BLaER1 treated with 17β-estradiol and CSF1 and Interleukin-3, amounts not matched to agents 10 nM and 100 nM (cell line): ENCODE results near the gene CHAMP1.

ENCODE experiments used
- H3K27ac ChIP-seq, 11 experiments: shearing (Covaris generic); formaldehyde crosslinking; 2 replicates each; pipeline ENCODE4 v1.8.1; 2022
- H3K27me3 ChIP-seq, 11 experiments: shearing (Covaris generic); formaldehyde crosslinking; 2 replicates each; pipeline ENCODE4 v1.8.1; 2022
- H3K36me3 ChIP-seq, 11 experiments: shearing (Covaris generic); formaldehyde crosslinking; 2 replicates each; pipeline ENCODE4 v1.8.1; 2022
- H3K4me1 ChIP-seq, 10 experiments: shearing (Covaris generic); formaldehyde crosslinking; 2 replicates each; pipeline ENCODE4 v1.8.1; 2022
- H3K4me2 ChIP-seq, 11 experiments: shearing (Covaris generic); formaldehyde crosslinking; 2 replicates each; pipeline ENCODE4 v1.8.1; 2022
- H3K4me3 ChIP-seq, 10 experiments: shearing (Covaris generic); formaldehyde crosslinking; 2 replicates each; pipeline ENCODE4 v1.8.1; 2022
- H3K9ac ChIP-seq, 11 experiments: shearing (Covaris generic); formaldehyde crosslinking; 2 replicates each; pipeline ENCODE4 v1.8.1; 2022
- H3K9me3 ChIP-seq, 11 experiments: shearing (Covaris generic); formaldehyde crosslinking; replicated peaks in 1 of 11; 2 replicates each; pipeline ENCODE4 v1.8.1; 2022
- H4K20me1 ChIP-seq, 11 experiments: shearing (Covaris generic); formaldehyde crosslinking; 2 replicates each; pipeline ENCODE4 v1.8.1; 2022
- Cebpa-rat ChIP-seq, 11 experiments: shearing (Covaris generic); IDR thresholded peaks; 2 replicates each; pipeline ENCODE4 v1.8.1; 2022

The CHAMP1 gene

DNA sequence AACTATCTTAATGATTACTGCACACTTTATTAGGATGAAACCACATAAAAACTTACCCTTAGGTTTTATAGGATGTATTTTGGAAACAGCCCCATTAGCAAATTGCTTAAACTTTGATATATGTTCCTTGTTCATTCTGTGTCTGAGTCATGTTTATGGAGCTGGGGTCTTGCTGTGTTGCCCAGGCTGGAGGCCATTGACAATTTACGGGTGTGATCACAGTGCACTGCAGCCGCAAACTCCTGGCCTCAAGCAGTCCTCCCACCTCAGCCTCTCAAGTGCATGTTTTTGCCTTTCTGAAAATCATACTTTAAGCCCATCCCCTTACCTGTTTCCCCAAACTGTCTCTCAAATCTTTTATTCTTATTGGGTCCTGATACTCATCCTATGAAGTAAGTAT lies 5.2 kb upstream of the CHAMP1 start:
- Histone ChIP-seq H3K4me1 (peaks cover 18 to 45% (median 41%) of the 10 kb centered on the region in 10 experiments), H3K9me3 (no peaks in the 10 kb centered on the region), H3K36me3 (peaks cover 23 to 33% (median 25%) of the 10 kb centered on the region in 11 experiments), H3K4me3 (no peak overlapping the region), H3K27me3 (no peaks in the 10 kb centered on the region), H4K20me1 (peaks cover 0 to under 1% (median 0%) of the 10 kb centered on the region in 11 experiments; a peak in 1 of 22 replicates), H3K27ac (no peak overlapping the region), H3K4me2 (no peak overlapping the region), H3K9ac (no peak overlapping the region)
- TF ChIP-seq Cebpa-rat (IDR thresholded peaks at IDR 0.05), result no peak

- Histone ChIP-seq H3K9ac (no peak overlapping the region), H3K4me2 (peak overlapping the region in 4 of 11 experiments; percentile 1 to 27 (median 11); a peak in 3 of 22 replicates)
Measured at GRCh38 chr13:114309806-114310410, 4.4 kb upstream of the CHAMP1 start.

GRCh38 chr13:114310956-114311355 lies 3.3 kb upstream of the CHAMP1 start:
- H3K4me3 ChIP-seq, result no peak overlapping the region
- no peaks in the 10 kb centered on the region for H3K27me3 ChIP-seq
- H3K4me1 ChIP-seq, result peaks cover 27 to 56% (median 51%) of the 10 kb centered on the region in 10 experiments
- peaks cover 12 to 23% (median 14%) of the 10 kb centered on the region in 11 experiments for H3K36me3 ChIP-seq
- no peaks in the 10 kb centered on the region for H3K9me3 ChIP-seq
- no peak for TF ChIP-seq Cebpa-rat (IDR thresholded peaks at IDR 0.05)
- H3K4me2 ChIP-seq, result peak overlapping the region in 3 of 11 experiments; percentile 1 to 18 (median 6); a peak in 5 of 22 replicates
- H4K20me1 ChIP-seq, result peaks cover 5 to 15% (median 10%) of the 10 kb centered on the region in 11 experiments; a peak in 16 of 22 replicates
- no peak overlapping the region for H3K9ac ChIP-seq
- H3K27ac ChIP-seq, result no peak overlapping the region

More at GRCh38 chr13:114309806-114310410, 4.4 kb upstream of the CHAMP1 start:
- Histone ChIP-seq H4K20me1 (peaks cover 0 to 5% (median under 1%) of the 10 kb centered on the region in 11 experiments; a peak in 6 of 22 replicates), H3K4me3 (no peak overlapping the region), H3K27me3 (no peaks in the 10 kb centered on the region), H3K4me1 (peaks cover 18 to 45% (median 41%) of the 10 kb centered on the region in 10 experiments), H3K27ac (no peak overlapping the region), H3K9me3 (no peaks in the 10 kb centered on the region), H3K36me3 (peaks cover 16 to 25% (median 18%) of the 10 kb centered on the region in 11 experiments)
- no peak for TF ChIP-seq Cebpa-rat (IDR thresholded peaks at IDR 0.05)

DNA sequence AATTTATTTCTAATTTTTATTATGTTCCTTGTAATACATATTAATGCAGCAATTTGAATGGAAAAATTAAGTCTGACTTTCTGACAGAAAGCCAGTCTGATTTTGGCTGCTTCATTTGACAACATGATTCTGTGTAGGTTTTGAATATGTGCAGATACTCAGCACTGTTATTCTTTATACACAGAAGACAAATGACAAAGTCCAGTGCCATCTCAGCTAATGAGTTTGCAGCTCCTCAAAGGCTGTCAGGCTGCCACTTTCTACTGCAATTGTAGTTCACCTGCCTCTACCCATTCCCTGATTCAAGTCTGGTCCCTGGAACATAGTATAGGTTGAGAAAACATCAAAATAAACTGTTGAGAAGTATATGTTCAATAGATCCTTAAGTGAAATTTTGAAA lies 2.9 kb upstream of the CHAMP1 start:
- TF ChIP-seq Cebpa-rat (IDR thresholded peaks at IDR 0.05), result no peak
- Histone ChIP-seq H3K4me3 (no peak overlapping the region), H3K27me3 (no peaks in the 10 kb centered on the region), H3K9ac (0 out of 22 replicates have a peak overlapping the region, but pooled peaks of 2 of the 11 experiments have one; percentile 4 to 27), H3K9me3 (no peaks in the 10 kb centered on the region), H3K27ac (no peak overlapping the region; a peak in 1 of 22 replicates), H4K20me1 (peaks cover 9 to 20% (median 14%) of the 10 kb centered on the region in 11 experiments; a peak in 17 of 22 replicates), H3K4me2 (peak overlapping the region in 9 of 11 experiments; percentile 20 to 88 (median 51); a peak in 15 of 22 replicates), H3K36me3 (peaks cover 8 to 23% (median 13%) of the 10 kb centered on the region in 11 experiments), H3K4me1 (peaks cover 31 to 60% (median 56%) of the 10 kb centered on the region in 10 experiments)

GRCh38 chr13:114311908-114312307 lies 2.4 kb upstream of the CHAMP1 start:
- Histone ChIP-seq H3K9ac (0 out of 22 replicates have a peak overlapping the region, but pooled peaks of 1 of the 11 experiments have one; percentile 42), H3K9me3 (no peaks in the 10 kb centered on the region)

GRCh38 chr13:114313061-114313860 lies 1.0 kb upstream of the CHAMP1 start:
- H3K4me3 ChIP-seq, result peak overlapping the region; percentile 75 to 90 (median 82); a peak in 19 of 20 replicates
- peaks cover 0 to 26% (median 17%) of the 10 kb centered on the region in 11 experiments; a peak in 12 of 22 replicates for H3K36me3 ChIP-seq
- no peak for TF ChIP-seq Cebpa-rat (IDR thresholded peaks at IDR 0.05)
- H3K9me3 ChIP-seq, result no peaks in the 10 kb centered on the region
- H3K27me3 ChIP-seq, result no peaks in the 10 kb centered on the region
- H3K4me2 ChIP-seq, result peak overlapping the region; percentile 69 to 94 (median 87)
- peak overlapping the region; percentile 81 to 97 (median 94) for H3K27ac ChIP-seq
- peaks cover 41 to 78% (median 71%) of the 10 kb centered on the region in 10 experiments for H3K4me1 ChIP-seq
- peaks cover 25 to 39% (median 32%) of the 10 kb centered on the region in 11 experiments; a peak in 20 of 22 replicates for H4K20me1 ChIP-seq
- peak overlapping the region; percentile 88 to 97 (median 93) for H3K9ac ChIP-seq

More at GRCh38 chr13:114311908-114312307, 2.4 kb upstream of the CHAMP1 start:
- no peak for TF ChIP-seq Cebpa-rat (IDR thresholded peaks at IDR 0.05)
- peaks cover 4 to 23% (median 12%) of the 10 kb centered on the region in 11 experiments for H3K36me3 ChIP-seq
- H3K27ac ChIP-seq, result no peak overlapping the region; a peak in 1 of 22 replicates
- H4K20me1 ChIP-seq, result peaks cover 14 to 25% (median 19%) of the 10 kb centered on the region in 11 experiments; a peak in 18 of 22 replicates
- peak overlapping the region in 8 of 11 experiments; percentile 23 to 88 (median 52); a peak in 14 of 22 replicates for H3K4me2 ChIP-seq
- no peaks in the 10 kb centered on the region for H3K27me3 ChIP-seq
- H3K4me1 ChIP-seq, result peaks cover 35 to 65% (median 59%) of the 10 kb centered on the region in 10 experiments
- no peak overlapping the region for H3K4me3 ChIP-seq

DNA sequence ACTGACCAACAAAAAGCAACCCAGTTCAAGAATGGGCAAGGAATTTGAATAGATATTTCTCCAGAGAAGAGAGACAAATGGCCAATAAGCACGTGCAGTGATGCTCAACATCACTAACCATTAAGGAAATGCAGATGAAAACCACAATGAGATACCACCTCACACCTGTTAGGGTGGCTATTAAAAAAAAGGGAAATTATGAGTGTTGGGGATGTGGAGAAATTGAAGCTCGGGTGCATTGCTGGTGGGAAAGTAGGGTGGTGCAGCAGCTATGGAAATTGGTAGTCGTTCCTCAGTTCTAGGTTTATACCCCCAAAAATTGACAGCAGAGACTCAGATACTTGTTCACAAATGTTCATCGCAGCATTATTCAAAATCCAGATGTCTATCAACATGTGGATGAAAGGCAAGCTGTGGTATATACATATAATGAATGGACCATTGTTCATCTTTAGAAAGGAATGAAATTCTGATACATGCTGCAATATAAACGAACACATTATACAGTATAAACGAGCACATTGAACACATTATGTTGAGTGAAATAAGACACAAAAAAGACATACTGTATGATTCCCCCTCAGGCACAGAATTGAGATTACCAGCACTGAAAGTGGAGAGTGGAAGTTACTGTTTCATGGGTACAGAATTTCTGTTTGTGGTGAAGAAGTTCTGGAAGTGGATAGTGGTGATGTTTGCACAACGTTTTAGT lies 927 bp downstream of the CHAMP1 start:
- Histone ChIP-seq H3K27me3 (no peaks in the 10 kb centered on the region), H3K36me3 (peaks cover 0 to 46% (median 35%) of the 10 kb centered on the region in 11 experiments; a peak in 20 of 22 replicates), H3K4me2 (peak overlapping the region; percentile 74 to 94 (median 88)), H3K27ac (peak overlapping the region; percentile 81 to 97 (median 94); a peak in 21 of 22 replicates), H3K4me1 (peaks cover 49 to 86% (median 73%) of the 10 kb centered on the region in 10 experiments), H4K20me1 (peaks cover 45 to 58% (median 52%) of the 10 kb centered on the region in 11 experiments; a peak in 20 of 22 replicates), H3K9me3 (no peaks in the 10 kb centered on the region), H3K4me3 (peak overlapping the region; percentile 75 to 90 (median 82)), H3K9ac (peak overlapping the region; percentile 88 to 97 (median 93))
- TF ChIP-seq Cebpa-rat (IDR thresholded peaks at IDR 0.05), result no peak

DNA sequence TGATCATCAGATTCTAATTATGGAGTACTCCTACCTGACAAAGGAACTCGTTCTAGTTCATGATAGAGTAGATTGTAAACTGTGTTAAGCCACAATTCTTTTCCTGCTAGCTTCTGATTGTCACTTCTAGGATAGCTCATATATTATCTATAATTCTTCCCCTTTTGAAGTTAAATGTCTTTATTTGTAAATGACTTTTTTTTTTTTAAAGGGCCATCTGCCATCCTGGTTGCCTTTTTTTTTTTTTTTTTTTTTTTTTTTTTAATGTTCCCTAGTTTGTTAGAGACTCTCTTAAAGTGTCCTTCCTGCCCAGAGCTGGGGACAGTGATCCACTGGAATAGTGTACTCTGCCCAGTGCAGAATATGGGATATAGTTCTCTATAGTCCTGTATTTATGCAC lies 4.3 kb downstream of the CHAMP1 start:
- no peak overlapping the region for H3K4me3 ChIP-seq
- no peaks in the 10 kb centered on the region for H3K27me3 ChIP-seq
- H3K9ac ChIP-seq, result peak overlapping the region in 3 of 11 experiments; percentile 15 to 22 (median 17); a peak in 1 of 22 replicates
- no peaks in the 10 kb centered on the region for H3K9me3 ChIP-seq
- peaks cover 27 to 80% (median 67%) of the 10 kb centered on the region in 11 experiments for H3K36me3 ChIP-seq
- H3K27ac ChIP-seq, result no peak overlapping the region
- H4K20me1 ChIP-seq, result peaks cover 57 to 90% (median 74%) of the 10 kb centered on the region in 11 experiments; a peak in 20 of 22 replicates
- peak overlapping the region in 8 of 11 experiments; percentile 24 to 91 (median 33); a peak in 12 of 22 replicates for H3K4me2 ChIP-seq
- TF ChIP-seq Cebpa-rat (IDR thresholded peaks at IDR 0.05), result no peak
- H3K4me1 ChIP-seq, result peaks cover 35 to 52% (median 46%) of the 10 kb centered on the region in 10 experiments
